ENCODE data around the gene LAMC1. TPM values are rescaled to one million over a fixed set of nuclear protein-coding genes. Genes with fewer than 3 reads are reported as not detected.

LAMC1 gene
- polyA plus RNA-seq, 2 donors, result 7.0 to 17.6 TPM

- no peaks in the 10 kb centered on the region for H3K4me1 ChIP-seq (ENCODE audit: control insufficient read depth in 2 of 2, insufficient read depth in 2 of 2, low read length in 1 of 2)
- H3K36me3 ChIP-seq (ENCODE audit: control insufficient read depth in 2 of 2, insufficient read depth in 2 of 2, low read length in 1 of 2), result no peaks in the 10 kb centered on the region
- no peak overlapping the region for H3K4me3 ChIP-seq (ENCODE audit: low read depth in 1 of 2, low read length in 2 of 2)
- WGBS, 2 donors, result 40 to 45% methylated on average over 3 of the region's 3 CpGs
- H3K9me3 ChIP-seq (ENCODE audit: control insufficient read depth in 2 of 2, insufficient read depth in 1 of 2, low read depth in 1 of 2, low read length in 1 of 2), result no peaks in the 10 kb centered on the region
- H3K27me3 ChIP-seq (ENCODE audit: control insufficient read depth in 1 of 2, insufficient read depth in 2 of 2, low read length in 2 of 2), result no peaks in the 10 kb centered on the region
- H3K27ac ChIP-seq (ENCODE audit: low read depth in 2 of 2, low read length in 1 of 2), result no peak overlapping the region
Observed at GRCh38 chr1:183039985-183040447, 16.8 kb downstream of the LAMC1 start.

DNA sequence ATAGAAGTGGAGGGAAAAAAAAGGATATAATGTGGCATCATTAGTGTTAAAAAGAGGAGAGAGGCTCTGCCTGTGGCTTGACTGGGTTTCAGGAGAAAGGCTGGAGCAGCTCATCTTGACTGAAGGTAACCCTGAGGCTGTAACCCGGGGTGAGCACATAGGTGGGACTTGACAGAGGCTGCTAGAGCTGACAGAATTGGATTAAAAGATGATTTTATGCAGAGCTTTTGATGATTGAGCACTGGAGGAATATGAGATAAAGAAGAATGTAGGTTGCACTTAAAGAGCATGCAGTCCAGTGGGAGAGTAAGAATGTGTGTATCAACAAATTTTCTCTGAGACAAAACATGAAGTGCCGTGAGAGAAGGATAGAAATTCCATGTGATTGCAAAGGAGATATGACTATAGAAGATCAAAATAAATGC, 17.3 kb downstream of the LAMC1 start:
- no peaks in the 10 kb centered on the region for H3K9me3 ChIP-seq (ENCODE audit: control insufficient read depth in 2 of 2, insufficient read depth in 1 of 2, low read depth in 1 of 2, low read length in 1 of 2)
- no peak overlapping the region for H3K4me3 ChIP-seq (ENCODE audit: low read depth in 1 of 2, low read length in 2 of 2)
- no peaks in the 10 kb centered on the region for H3K27me3 ChIP-seq (ENCODE audit: control insufficient read depth in 1 of 2, insufficient read depth in 2 of 2, low read length in 2 of 2)
- no peak overlapping the region for H3K27ac ChIP-seq (ENCODE audit: low read depth in 2 of 2, low read length in 1 of 2)
- WGBS, 2 donors, result 59% methylated on average over 2 of the region's 2 CpGs
- H3K36me3 ChIP-seq (ENCODE audit: control insufficient read depth in 2 of 2, insufficient read depth in 2 of 2, low read length in 1 of 2), result no peaks in the 10 kb centered on the region
- no peaks in the 10 kb centered on the region for H3K4me1 ChIP-seq (ENCODE audit: control insufficient read depth in 2 of 2, insufficient read depth in 2 of 2, low read length in 1 of 2)

DNA sequence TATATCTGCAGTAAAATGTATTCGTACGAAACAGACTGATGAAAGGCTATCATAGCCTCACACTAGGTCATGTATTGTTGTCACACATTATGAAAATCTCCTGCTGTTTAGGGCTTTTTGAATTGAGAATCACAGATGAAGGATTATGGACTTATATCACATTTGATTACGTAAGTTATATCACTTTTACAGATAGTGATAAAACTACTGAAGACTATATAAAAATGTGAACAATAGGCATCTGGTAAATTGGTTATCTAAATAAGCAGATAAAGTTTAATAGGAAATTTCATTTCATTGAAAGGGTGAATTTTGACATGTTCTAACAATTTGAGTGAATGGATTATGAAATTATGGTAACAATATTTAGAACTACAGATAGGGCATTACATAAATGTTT, 20.0 kb downstream of the LAMC1 start:
- no peaks in the 10 kb centered on the region for H3K9me3 ChIP-seq (ENCODE audit: control insufficient read depth in 2 of 2, insufficient read depth in 1 of 2, low read depth in 1 of 2, low read length in 1 of 2)
- no peaks in the 10 kb centered on the region for H3K27me3 ChIP-seq (ENCODE audit: control insufficient read depth in 1 of 2, insufficient read depth in 2 of 2, low read length in 2 of 2)
- WGBS, 2 donors, result 54 to 72% methylated on average over 3 of the region's 3 CpGs
- no peaks in the 10 kb centered on the region for H3K36me3 ChIP-seq (ENCODE audit: control insufficient read depth in 2 of 2, insufficient read depth in 2 of 2, low read length in 1 of 2)
- H3K4me3 ChIP-seq (ENCODE audit: low read depth in 1 of 2, low read length in 2 of 2), result no peak overlapping the region
- no peaks in the 10 kb centered on the region for H3K4me1 ChIP-seq (ENCODE audit: control insufficient read depth in 2 of 2, insufficient read depth in 2 of 2, low read length in 1 of 2)
- no peak overlapping the region for H3K27ac ChIP-seq (ENCODE audit: low read depth in 2 of 2, low read length in 1 of 2)

GRCh38 chr1:183043872-183044854, 20.9 kb downstream of the LAMC1 start:
- Histone ChIP-seq H3K9me3 (ENCODE audit: control insufficient read depth in 2 of 2, insufficient read depth in 1 of 2, low read depth in 1 of 2, low read length in 1 of 2) (no peaks in the 10 kb centered on the region), H3K27me3 (ENCODE audit: control insufficient read depth in 1 of 2, insufficient read depth in 2 of 2, low read length in 2 of 2) (no peaks in the 10 kb centered on the region), H3K36me3 (ENCODE audit: control insufficient read depth in 2 of 2, insufficient read depth in 2 of 2, low read length in 1 of 2) (no peaks in the 10 kb centered on the region), H3K4me1 (ENCODE audit: control insufficient read depth in 2 of 2, insufficient read depth in 2 of 2, low read length in 1 of 2) (no peaks in the 10 kb centered on the region), H3K27ac (ENCODE audit: low read depth in 2 of 2, low read length in 1 of 2) (no peak overlapping the region), H3K4me3 (ENCODE audit: low read depth in 1 of 2, low read length in 2 of 2) (no peak overlapping the region)
- WGBS, 2 donors, result 52 to 61% methylated on average over 7 of the region's 7 CpGs

DNA sequence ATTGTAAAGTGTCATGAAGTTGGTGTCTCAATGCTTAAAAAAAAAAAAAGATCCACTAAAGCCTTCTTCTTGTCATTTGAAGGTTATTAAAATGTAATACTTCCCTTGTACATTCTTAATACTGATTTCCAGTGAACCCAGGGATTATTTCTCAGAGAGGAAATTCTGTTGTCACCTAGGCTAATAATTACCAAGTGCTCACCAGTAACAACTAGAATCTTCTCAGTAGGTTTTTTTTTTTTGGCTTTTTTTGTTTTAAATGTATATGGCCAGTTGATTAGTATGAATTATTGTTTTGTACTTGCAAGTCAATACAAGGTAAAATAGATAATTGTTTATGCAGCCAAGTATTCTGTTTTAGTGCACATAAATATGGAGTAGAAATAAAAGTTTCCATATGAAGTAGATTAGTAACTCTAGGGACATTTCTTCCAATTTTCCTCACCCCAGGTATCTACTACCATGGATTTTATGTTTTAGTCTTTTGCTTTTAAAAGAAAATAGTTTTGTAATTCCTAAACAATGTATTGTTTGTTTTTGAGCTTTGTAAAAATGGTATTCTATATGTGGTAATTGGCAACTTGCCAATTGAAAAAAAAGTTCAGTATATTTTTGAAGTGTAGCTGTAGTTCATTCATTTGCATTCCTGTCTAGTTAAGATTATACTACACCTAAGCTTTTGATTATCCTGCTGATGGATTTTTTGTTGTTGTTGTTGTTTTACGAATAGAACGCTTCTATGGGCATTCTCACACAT, 21.9 kb downstream of the LAMC1 start:
- 91 to 96% methylated on average over 2 of the region's 2 CpGs for WGBS, 2 donors
- H3K36me3 ChIP-seq (ENCODE audit: control insufficient read depth in 2 of 2, insufficient read depth in 2 of 2, low read length in 1 of 2), result no peaks in the 10 kb centered on the region
- H3K27ac ChIP-seq (ENCODE audit: low read depth in 2 of 2, low read length in 1 of 2), result no peak overlapping the region
- H3K4me1 ChIP-seq (ENCODE audit: control insufficient read depth in 2 of 2, insufficient read depth in 2 of 2, low read length in 1 of 2), result no peaks in the 10 kb centered on the region
- H3K4me3 ChIP-seq (ENCODE audit: low read depth in 1 of 2, low read length in 2 of 2), result no peak overlapping the region
- no peaks in the 10 kb centered on the region for H3K27me3 ChIP-seq (ENCODE audit: control insufficient read depth in 1 of 2, insufficient read depth in 2 of 2, low read length in 2 of 2)
- H3K9me3 ChIP-seq (ENCODE audit: control insufficient read depth in 2 of 2, insufficient read depth in 1 of 2, low read depth in 1 of 2, low read length in 1 of 2), result no peaks in the 10 kb centered on the region

DNA sequence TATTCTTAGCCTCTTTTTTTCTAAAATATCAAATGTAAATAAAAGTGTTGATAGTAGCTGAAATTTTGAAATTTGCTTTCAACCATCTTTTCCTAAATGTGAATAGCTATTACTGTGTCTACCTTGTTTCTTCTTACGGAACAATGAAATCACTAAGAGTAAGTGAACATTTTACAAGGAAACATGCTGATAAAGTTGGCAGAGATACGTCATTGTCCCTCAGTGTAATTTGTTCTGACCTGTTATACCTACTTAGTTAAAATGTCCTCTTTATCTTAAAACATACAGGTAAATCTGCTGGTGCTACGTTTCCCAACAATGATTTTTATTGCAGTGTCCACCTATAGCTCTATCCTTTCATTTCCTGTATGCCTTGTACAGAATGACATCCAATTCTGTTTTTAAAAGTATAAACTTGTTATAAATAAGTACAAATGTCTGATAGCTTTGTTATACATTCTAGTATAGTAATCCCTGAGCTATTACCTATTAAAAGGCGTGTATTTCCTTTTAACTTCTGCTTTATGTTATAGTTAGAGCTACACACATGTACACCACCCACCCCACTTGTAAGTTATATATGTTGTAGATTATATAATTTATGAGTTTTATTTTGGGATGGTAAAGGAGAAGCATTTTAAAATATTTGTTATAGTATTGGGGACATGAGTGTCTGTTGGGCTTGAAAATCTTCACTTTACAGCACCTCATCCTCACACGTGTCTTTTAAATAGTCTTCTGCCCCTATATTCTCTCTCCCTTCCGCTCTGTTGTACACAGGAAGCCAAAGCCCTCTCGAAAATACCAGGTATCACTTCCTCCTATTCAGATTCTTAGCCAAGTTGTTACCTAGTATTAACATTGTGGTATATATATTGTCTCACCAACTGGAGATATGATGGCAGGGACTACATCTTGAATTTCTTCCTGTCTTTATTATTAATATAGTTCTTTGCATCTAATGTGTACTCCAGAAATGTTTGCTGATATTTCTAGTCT, 25.2 kb downstream of the LAMC1 start:
- H3K27ac ChIP-seq (ENCODE audit: low read depth in 2 of 2, low read length in 1 of 2), result no peak overlapping the region
- H3K4me3 ChIP-seq (ENCODE audit: low read depth in 1 of 2, low read length in 2 of 2), result no peak overlapping the region
- no peaks in the 10 kb centered on the region for H3K36me3 ChIP-seq (ENCODE audit: control insufficient read depth in 2 of 2, insufficient read depth in 2 of 2, low read length in 1 of 2)
- no peaks in the 10 kb centered on the region for H3K4me1 ChIP-seq (ENCODE audit: control insufficient read depth in 2 of 2, insufficient read depth in 2 of 2, low read length in 1 of 2)
- no peaks in the 10 kb centered on the region for H3K27me3 ChIP-seq (ENCODE audit: control insufficient read depth in 1 of 2, insufficient read depth in 2 of 2, low read length in 2 of 2)
- no peaks in the 10 kb centered on the region for H3K9me3 ChIP-seq (ENCODE audit: control insufficient read depth in 2 of 2, insufficient read depth in 1 of 2, low read depth in 1 of 2, low read length in 1 of 2)
- 68 to 75% methylated on average over 7 of the region's 7 CpGs for WGBS, 2 donors

- no peaks in the 10 kb centered on the region for H3K36me3 ChIP-seq (ENCODE audit: control insufficient read depth in 2 of 2, insufficient read depth in 2 of 2, low read length in 1 of 2)
- peaks cover 0 to 2% of the 10 kb centered on the region in 2 donors for H3K4me1 ChIP-seq (ENCODE audit: control insufficient read depth in 2 of 2, insufficient read depth in 2 of 2, low read length in 1 of 2)
- H3K4me3 ChIP-seq (ENCODE audit: low read depth in 1 of 2, low read length in 2 of 2), result no peak overlapping the region
- no peaks in the 10 kb centered on the region for H3K9me3 ChIP-seq (ENCODE audit: control insufficient read depth in 2 of 2, insufficient read depth in 1 of 2, low read depth in 1 of 2, low read length in 1 of 2)
- no peak overlapping the region for H3K27ac ChIP-seq (ENCODE audit: low read depth in 2 of 2, low read length in 1 of 2)
- WGBS, 2 donors, result 19 to 39% methylated on average over 1 of the region's 1 CpG
- no peaks in the 10 kb centered on the region for H3K27me3 ChIP-seq (ENCODE audit: control insufficient read depth in 1 of 2, insufficient read depth in 2 of 2, low read length in 2 of 2)
Observed at GRCh38 chr1:183051546-183051945, 28.3 kb downstream of the LAMC1 start.

DNA sequence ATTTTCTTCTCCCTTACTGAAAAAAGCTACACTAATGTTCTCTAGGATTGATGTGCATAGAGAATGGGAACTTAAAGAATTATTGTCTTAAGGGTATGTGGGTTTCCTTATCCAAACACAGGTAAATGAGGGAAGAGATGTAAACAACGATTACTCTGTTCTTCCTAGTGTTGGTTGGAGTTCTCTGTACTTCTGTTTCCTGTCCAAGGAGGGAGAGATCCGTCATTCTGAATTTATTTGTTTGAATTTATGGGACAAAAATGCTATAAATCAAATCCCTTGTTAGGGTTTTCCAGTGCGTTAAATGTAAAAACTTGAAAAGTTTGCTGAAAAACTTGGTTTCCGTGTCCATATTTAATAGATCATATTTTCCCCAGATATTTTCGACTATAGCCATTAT, 29.6 kb downstream of the LAMC1 start:
- H3K4me1 ChIP-seq (ENCODE audit: control insufficient read depth in 2 of 2, insufficient read depth in 2 of 2, low read length in 1 of 2), result peaks cover 0 to 2% of the 10 kb centered on the region in 2 donors

More for the DNA sequence above, 29.6 kb downstream of the LAMC1 start:
- no peak overlapping the region for H3K4me3 ChIP-seq (ENCODE audit: low read depth in 1 of 2, low read length in 2 of 2)
- 75 to 80% methylated on average over 5 of the region's 5 CpGs for WGBS, 2 donors
- H3K27ac ChIP-seq (ENCODE audit: low read depth in 2 of 2, low read length in 1 of 2), result no peak overlapping the region
- H3K36me3 ChIP-seq (ENCODE audit: control insufficient read depth in 2 of 2, insufficient read depth in 2 of 2, low read length in 1 of 2), result no peaks in the 10 kb centered on the region
- H3K27me3 ChIP-seq (ENCODE audit: control insufficient read depth in 1 of 2, insufficient read depth in 2 of 2, low read length in 2 of 2), result no peaks in the 10 kb centered on the region
- no peaks in the 10 kb centered on the region for H3K9me3 ChIP-seq (ENCODE audit: control insufficient read depth in 2 of 2, insufficient read depth in 1 of 2, low read depth in 1 of 2, low read length in 1 of 2)

Data from esophagus (tissue), 2 donors.